H54 (cell line): ENCODE data around the gene AKIRIN1.
A peak's percentile ranks its signal among the peaks of the same experiment; 100 is the strongest.
"Not testable (repeated sequence)": the region's sequence is repeated elsewhere in the genome, so short reads cannot be mapped to it uniquely, and the experiment has no call there.

Experiments used
- DNase-seq: peaks from one replicate; pipeline ENCODE4 v3.0.0; 2011; ENCODE audit warnings: low spot score, mixed read lengths; ENCODE audit not compliant: insufficient read length
- FAIRE-seq: peaks from 3 replicates; lab custom pipeline; 2011; peaks lifted over from hg19 to GRCh38; lab: Jason Lieb, UNC
- POLR2A ChIP-seq: IDR thresholded peaks from 2 replicates; pipeline ENCODE4 v1.6.1; 2011; ENCODE audit warnings: low read depth, mild to moderate bottlenecking, low read length

Gene AKIRIN1

DNA sequence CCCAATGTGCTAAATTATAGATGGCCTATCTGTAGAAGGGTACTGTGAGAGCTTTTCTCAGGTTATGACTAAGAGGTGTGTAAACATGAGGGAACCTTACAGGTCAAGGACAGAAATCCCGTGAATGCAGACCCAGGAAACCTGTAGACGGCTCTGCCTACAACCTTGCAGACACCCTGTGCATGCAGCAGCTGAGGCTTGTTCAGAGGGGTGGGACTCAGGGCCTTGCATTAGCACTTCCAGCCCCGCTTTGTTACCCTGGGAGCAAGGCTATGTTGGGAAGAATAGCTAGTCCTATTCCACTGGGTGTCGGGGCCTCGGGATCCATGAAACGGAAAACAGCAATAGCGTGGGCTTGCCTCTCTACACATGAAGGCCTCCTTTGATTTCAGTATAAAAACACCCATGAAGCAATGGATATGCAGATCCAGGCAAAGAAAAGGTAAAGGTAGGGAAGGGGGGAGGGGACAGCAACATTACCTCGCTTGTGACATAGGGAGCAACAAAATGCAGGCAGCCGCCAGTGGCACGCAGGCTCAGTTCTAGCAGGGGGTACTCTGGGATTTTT, 25.6 kb downstream of the AKIRIN1 start:
- FAIRE-seq (no peak), DNase-seq (no peak)

DNA sequence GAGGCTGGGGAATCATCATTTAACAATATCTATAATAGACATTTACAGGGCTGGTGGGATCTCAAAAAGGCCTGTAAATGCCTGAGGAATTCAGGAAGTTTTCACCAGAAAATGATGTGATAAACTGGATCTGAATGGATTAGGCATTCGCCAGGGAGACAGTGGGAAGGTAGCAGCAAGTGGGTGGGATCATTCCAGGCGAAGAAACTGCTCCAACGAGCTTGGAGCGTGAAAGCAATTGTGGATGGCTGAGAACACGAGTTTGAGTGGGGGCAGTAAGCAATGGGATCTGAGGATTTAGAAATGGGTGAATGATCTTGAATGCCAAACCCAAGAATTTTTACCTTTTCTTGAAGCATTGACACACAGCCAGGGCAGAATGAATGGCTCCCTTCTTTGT, 26.2 kb downstream of the AKIRIN1 start:
- no peak for FAIRE-seq
- DNase-seq, result no peak
- TF ChIP-seq POLR2A, result no peak

More for the DNA sequence above, 25.6 kb downstream of the AKIRIN1 start:
- no peak for TF ChIP-seq POLR2A

DNA sequence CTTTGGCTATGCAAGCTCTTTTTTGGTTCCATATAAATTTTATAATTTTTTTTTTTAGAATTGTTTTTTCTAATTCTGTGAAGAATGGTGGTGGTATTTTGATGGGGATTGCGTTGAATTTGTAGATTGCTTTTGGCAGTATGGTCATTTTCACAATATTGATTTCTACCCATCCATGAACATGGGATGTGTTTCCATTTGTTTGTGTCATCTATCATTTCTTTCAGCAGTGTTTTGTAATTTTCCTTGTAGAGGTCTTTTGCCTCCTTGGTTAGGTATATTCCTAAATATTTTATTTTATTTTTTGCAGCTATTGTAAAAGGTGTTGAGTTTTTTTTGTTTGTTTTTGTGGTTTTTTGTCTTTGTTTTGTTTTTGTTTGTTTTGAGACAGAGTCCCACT, 29.4 kb downstream of the AKIRIN1 start:
- FAIRE-seq, DNase-seq: not testable (repeated sequence)

DNA sequence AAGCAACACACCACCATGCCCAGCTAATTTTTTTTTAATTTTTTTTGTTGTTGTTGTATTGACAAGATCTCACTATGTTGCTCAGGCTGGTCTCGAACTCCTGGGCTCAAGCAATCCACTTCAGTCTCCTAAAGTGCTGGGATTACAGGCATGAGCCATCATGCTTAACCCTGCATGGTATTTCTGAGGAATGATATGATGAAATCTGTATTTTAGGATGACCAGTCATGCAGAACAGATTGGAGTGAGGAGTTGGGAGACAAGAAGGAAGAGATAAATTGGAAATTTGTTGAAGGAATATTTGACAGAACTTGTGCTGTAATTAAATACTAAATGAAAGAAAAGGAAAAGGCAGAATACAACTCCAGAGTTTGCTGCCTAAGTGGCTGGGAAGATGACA, 30.4 kb downstream of the AKIRIN1 start:
- DNase-seq (no peak), FAIRE-seq (no peak)
- no peak for TF ChIP-seq POLR2A

DNA sequence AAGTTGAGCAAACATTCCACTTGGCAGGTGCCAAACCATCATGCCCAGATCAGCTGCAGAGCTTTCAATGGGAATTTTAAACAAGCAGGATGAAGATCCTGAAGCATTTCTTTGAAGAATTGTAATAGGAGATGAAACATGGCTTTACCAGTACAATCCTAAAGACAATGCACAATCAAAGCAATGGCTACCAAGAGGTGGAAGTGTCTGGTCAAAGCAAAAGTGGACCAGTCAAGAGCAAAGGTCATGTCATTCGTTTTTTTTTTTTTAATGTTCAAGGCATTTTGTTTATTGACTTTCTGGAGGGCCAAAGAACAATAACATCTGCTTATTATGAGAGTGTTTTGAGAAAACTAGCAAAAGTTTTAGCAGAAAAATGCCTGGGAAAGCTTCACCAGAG, 32.1 kb downstream of the AKIRIN1 start:
- DNase-seq (no peak), FAIRE-seq (no peak)
- TF ChIP-seq POLR2A, result no peak

DNA sequence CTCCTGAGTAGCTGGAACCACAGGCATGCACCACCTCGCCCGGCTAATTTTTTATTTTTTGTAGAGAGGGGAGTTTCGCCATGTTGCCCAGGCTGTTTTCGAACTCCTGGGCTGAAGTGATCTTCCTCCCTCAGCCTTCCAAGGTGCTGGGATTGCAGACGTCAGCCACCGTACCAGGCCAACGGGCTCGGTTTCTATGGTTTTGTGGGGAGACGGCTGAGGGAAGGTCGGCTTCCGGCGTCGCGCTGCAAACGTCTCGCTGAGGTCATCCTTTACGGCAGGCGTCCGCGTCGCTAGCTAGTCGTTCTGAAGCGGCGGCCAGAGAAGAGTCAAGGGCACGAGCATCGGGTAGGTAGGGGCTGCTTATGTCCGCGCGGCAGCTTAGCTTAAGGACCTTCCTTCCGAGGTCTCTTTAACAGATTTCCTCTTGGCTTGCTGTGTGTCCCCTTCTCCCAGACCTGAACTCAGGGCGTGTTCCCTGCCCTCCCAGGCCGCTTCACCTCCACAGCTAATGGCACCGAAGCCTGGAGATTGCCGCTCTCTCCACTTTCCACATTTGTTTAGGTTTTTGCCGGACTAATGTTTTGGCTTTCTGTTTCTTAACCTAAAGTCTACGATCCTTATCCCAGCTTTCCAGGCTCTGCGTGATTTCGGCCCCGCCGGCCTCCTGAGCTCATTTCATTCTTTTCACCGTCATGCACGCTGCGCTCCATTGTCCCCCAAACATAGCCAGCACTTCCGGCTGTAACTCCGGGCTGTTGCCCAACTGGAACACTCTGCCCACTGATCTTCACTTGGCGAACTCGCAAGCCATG, 35.2 kb downstream of the AKIRIN1 start, which contains the start of gene NDUFS5:
TSS of gene NDUFS5 (plus strand) at position 300 of the 815 bp plus-strand sequence. CDS start 2,375 bp downstream, outside the sequence.
- FAIRE-seq, result peak; percentile 83
- peak; percentile 84 for DNase-seq
- peak; percentile 97 for TF ChIP-seq POLR2A

DNA sequence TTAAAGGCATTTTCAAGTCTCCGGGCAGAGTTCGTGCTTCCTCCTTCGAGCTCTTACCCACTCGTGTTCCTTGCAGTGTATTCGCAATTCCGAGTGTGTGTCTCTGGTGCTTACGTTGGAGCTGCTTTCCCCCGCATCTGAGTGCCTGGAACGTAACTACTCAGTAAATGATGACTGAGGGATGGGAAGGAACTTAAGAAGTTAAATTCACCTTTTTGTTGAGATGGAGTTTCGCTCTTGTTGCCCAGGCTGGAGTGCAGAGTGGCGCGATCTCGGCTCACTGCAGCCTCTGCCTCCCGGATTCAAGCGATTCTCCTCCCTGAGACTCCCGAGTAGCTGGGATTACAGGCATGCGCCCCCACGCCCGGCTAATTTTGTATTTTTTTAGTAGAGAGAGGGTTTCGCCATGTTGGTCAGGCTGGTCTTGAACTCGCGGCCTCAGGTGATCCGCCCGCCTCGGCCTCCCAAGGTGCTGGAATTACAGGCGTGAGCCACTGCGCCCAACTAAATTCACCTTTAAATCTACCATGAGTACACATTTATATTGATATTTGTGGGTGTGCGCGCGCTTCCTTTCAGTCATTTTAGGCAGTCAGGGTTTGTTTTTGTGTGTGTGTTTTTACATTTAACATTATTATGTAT, 35.9 kb downstream of the AKIRIN1 start:
- no peak for TF ChIP-seq POLR2A
- FAIRE-seq, result no peak
- no peak for DNase-seq

DNA sequence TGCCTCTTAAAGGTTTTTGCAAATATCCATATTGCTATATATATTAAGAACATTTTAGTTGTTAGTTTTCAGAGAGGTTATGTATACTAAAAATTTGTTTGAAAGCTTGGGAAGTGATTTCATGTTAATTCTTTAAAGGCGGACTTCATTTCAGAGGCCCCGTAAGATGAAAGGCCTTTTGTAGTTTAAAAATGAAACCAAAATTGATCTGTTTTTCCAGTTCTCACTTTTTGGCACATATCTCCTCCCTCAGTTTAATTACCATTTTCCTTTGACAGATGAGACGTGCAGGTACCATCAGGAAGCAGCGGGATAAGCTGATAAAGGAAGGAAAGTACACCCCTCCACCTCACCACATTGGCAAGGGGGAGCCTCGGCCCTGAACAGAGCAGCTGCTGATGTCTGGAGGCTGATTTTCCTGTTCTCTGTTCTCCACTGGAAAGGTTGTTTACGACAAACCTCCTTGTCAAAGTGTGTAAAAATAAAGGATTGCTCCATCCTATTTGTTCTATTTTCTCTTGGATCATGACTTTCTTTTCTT, 43.1 kb downstream of the AKIRIN1 start:
- FAIRE-seq (no peak), DNase-seq (no peak)
- TF ChIP-seq POLR2A, result no peak

DNA sequence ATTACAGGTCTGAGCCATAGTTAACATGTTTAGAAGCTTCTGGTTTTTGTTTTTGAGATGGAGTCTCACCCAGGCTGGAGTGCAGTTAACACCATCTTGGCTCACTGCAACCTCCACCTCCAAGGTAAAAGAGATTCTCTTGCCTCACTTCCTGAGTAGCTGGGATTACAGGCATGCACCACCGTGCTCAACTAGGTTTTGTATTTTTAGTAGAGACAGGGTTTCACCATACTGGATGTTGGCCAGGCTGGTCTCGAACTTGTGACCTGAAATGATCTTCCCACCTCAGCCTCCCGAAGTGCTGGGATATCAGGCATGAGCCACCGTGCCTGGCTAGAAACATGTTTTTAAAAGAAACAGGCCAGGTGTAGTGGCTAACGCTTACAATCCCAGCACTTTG, 45.6 kb downstream of the AKIRIN1 start:
- DNase-seq (no peak), FAIRE-seq (no peak)
- no peak for TF ChIP-seq POLR2A

DNA sequence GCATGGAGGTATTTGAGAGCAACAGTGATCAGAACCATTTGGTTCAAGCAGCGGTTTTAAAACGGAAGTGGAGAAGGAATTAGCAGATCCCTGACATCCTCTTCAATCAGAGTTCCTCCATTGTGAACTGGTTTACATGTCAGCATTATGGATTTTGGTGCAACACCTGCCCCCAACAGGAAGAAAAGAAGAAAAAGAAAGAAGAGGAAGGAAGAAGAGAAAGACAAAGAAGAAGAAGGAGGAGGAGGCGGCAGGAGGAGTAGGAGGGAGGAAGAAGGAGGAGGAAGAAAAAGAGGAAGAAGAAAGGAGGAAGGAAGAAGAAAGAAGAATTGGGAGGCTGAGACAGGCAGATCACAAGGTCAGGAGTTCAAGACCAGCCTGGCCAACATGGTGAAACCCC, 52.4 kb downstream of the AKIRIN1 start:
- FAIRE-seq (no peak), DNase-seq (no peak)
- no peak for TF ChIP-seq POLR2A

DNA sequence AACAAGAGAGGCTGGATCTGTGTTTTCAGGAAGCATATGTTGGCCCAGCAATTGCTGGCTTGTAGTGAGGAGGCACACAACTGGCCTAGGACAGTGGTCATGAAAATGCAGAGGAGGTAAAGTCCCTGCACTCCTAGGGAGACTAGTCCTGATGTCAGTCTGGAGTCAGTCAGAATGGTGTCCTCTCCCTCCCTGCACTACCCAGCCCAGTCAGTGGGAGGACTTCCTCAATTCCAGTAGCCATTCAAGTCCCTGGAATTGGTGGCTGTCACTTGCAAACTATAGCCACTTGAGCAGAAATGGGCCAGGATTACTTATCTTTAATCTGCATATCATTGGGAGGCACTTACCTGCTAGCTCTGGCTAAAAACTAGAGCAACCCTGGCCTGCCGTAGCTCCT, 53.7 kb downstream of the AKIRIN1 start:
- FAIRE-seq, result no peak
- no peak for TF ChIP-seq POLR2A
- no peak for DNase-seq

DNA sequence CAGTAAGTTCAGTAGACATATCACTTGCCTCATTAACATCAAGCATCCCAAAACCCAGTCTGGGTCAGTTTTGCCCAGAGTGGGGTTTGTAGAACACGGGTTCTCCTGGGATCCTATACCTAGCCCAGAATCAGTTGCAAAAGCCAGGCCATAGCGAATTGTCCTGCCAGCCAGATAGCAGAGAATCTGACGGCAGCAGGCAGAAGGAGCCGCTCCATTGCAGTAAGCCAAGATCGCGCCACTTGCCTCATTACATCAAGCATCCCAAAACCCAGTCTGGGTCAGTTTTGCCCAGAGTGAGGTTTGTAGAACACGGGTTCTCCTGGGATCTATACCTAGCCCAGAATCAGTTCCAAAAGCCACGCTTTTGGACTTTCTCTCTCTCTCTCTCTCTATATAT, 54.2 kb downstream of the AKIRIN1 start:
- no peak for FAIRE-seq
- no peak for DNase-seq
- no peak for TF ChIP-seq POLR2A

DNA sequence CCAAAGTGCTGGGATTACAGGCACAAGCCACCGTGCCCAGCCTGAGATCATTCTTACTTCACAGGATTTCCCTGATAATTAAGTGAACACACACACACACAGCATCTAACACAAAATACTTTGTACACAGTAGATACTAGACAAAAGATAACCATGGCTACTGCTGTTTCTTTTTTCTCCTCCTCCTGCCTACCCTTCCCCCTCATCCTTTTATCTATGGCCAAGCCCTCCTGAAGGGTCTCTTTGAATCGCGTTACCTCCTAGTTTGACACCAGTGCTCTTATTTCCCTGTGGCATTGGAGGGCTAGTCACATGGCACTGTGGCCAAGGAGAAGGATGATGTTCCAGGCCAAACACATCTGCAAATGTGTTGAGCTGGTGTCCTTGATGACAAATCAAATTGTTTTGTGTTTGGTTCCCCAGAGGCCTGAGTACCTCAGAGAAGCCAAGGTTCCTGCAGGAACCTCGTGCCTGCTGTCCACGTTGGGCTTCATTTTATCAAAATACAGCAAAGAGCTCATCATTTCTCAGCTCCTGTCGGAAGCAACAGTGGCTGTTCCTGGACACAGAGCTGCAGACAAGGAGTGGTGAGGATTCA, 55.6 kb downstream of the AKIRIN1 start:
- TF ChIP-seq POLR2A, result no peak
- DNase-seq, result no peak
- FAIRE-seq, result no peak
